K562 (cell line): ENCODE measurements around the gene XPR1. TPM values are rescaled to one million over a fixed set of nuclear protein-coding genes. Genes with fewer than 3 reads are reported as not detected.

Source experiments
- AFF4 ChIP-seq: sonication (generic); formaldehyde crosslinking; IDR thresholded peaks from 2 replicates; pipeline ENCODE4 v1.8.0; 2023; ENCODE audit warnings: mild to moderate bottlenecking, missing genetic modification reagents
- CBX5 ChIP-seq: IDR thresholded peaks from 2 replicates; pipeline ENCODE4 v1.6.1; 2014; ENCODE audit warnings: low read depth, borderline replicate concordance
- CC2D1A ChIP-seq: fragments of 450-650 bp; IDR thresholded peaks from 2 replicates; pipeline ENCODE4 v1.6.1; 2017; ENCODE audit warnings: mild to moderate bottlenecking
- DLX4 ChIP-seq: fragments of 250-450 bp; sonication (Bioruptor Pico); IDR thresholded peaks from 2 replicates; pipeline ENCODE4 v1.6.1; 2021; ENCODE audit warnings: mild to moderate bottlenecking
- FUS ChIP-seq: fragments of 200-400 bp; formaldehyde crosslinking; optimal IDR thresholded peaks from 2 replicates; pipeline ENCODE3; 2017; ENCODE audit warnings: low read depth, low read length
- HDAC2 ChIP-seq: fragments of 450-650 bp; IDR thresholded peaks from 2 replicates; pipeline ENCODE4 v1.6.1; 2016; ENCODE audit warnings: mild to moderate bottlenecking
- HNRNPH1 ChIP-seq: fragments of 200-400 bp; formaldehyde crosslinking; optimal IDR thresholded peaks from 2 replicates; pipeline ENCODE3; 2017; ENCODE audit warnings: low read depth, mild to moderate bottlenecking, low read length, moderate library complexity
- MAFF ChIP-seq: IDR thresholded peaks from 2 replicates; pipeline ENCODE4 v1.6.1; 2012; ENCODE audit warnings: low read length, improper control_type of control experiment
- POLR2G ChIP-seq: fragments of 200-400 bp; formaldehyde crosslinking; IDR thresholded peaks from 2 replicates; pipeline ENCODE4 v1.6.1; 2017; ENCODE audit warnings: low read depth, mild to moderate bottlenecking, antibody characterized with exemption, low read length, moderate library complexity
- RBBP5 ChIP-seq: fragments of 200-600 bp; sonication (generic); IDR thresholded peaks from 2 replicates; pipeline ENCODE4 v1.6.1; 2012; ENCODE audit warnings: borderline replicate concordance, mild to moderate bottlenecking, low read length, control low read depth, inconsistent platforms; ENCODE audit not compliant: insufficient read depth, poor library complexity, severe bottlenecking
- RFX5 ChIP-seq: IDR thresholded peaks from 2 replicates; pipeline ENCODE4 v1.6.1; 2011; ENCODE audit warnings: low read depth, mild to moderate bottlenecking, improper control_type of control experiment, low read length
- RNF219 ChIP-seq: fragments of 250-450 bp; sonication (Bioruptor Pico); IDR thresholded peaks from 2 replicates; pipeline ENCODE4 v1.5.0; 2022; ENCODE audit warnings: mild to moderate bottlenecking
- SMAD2 ChIP-seq: fragments of 150-350 bp; IDR thresholded peaks from 2 replicates; pipeline ENCODE4 v1.6.1; 2014; ENCODE audit warnings: low read depth, mild to moderate bottlenecking, low read length
- THAP12 ChIP-seq: fragments of 250-450 bp; sonication (Bioruptor Pico); IDR thresholded peaks from 2 replicates; pipeline ENCODE4 v1.9.0; 2021; ENCODE audit warnings: mild to moderate bottlenecking, inconsistent platforms
- ZNF124 ChIP-seq: sonication (generic); formaldehyde crosslinking; IDR thresholded peaks from 2 replicates; pipeline ENCODE4 v1.8.1; 2022; ENCODE audit warnings: missing genetic modification reagents
- ZNF280B ChIP-seq: fragments of 250-450 bp; sonication (Bioruptor Pico); IDR thresholded peaks from 2 replicates; pipeline ENCODE4 v1.5.1; 2021; ENCODE audit warnings: mild to moderate bottlenecking
- ZNF511 ChIP-seq: sonication (generic); formaldehyde crosslinking; IDR thresholded peaks from 2 replicates; pipeline ENCODE4 v1.8.0; 2022; ENCODE audit warnings: mild to moderate bottlenecking, missing genetic modification reagents
- ZNF76 ChIP-seq: fragments of 250-450 bp; sonication (Bioruptor Pico); IDR thresholded peaks from 2 replicates; pipeline ENCODE4 v1.4.0; 2020; ENCODE audit warnings: mild to moderate bottlenecking, moderate library complexity, borderline replicate concordance
- polyA plus RNA-seq, 8 experiments: library from polyadenylated mRNA; depleted of rRNA in 4 of 8; stranded (reverse) in 5 of 8; unstranded in 3 of 8; fragments of >200 nt; fragmentation: Nextera tagmentation in 2 of 8; fragmentation: Illumina TruSeq in 1 of 8; extraction: Ambion mirVana in 2 of 8; extraction: Trizol in 1 of 8; gene quantifications; 2 replicates each; pipeline versions ENCODE4 v1.2.1 to v1.2.3, GENCODE V29; 2011 to 2014; ENCODE audit warnings: inconsistent platforms in 1 of 8, missing spikeins in 1 of 8
- total RNA-seq, 7 experiments: library from RNA; depleted of rRNA in 6 of 7; stranded (reverse); fragments of >200 nt in 6 of 7; fragmentation: Illumina TruSeq in 2 of 7; extraction: Trizol in 2 of 7; gene quantifications; 2 replicates each; pipeline versions ENCODE4 v1.2.1 to v1.2.3, GENCODE V29; 2011 to 2021; ENCODE audit warnings: low replicate concordance in 1 of 7

The XPR1 gene
- total and polyA plus RNA-seq, 9 of the 15 experiments (the other 6 are each of a cell fraction or from before 2014, with no cell fraction given), result 3.0 to 66.2 (median 38.6) TPM

GRCh38 chr1:180610556-180611015 lies 21.2 kb upstream of the XPR1 start (continued):
- no peak for TF ChIP-seq ZNF124 (CRISPR knock-in tag)
- no peak; the same call in 1 of the 2 replicates for TF ChIP-seq CC2D1A
- no peak for TF ChIP-seq AFF4 (CRISPR knock-in tag)
- TF ChIP-seq MAFF, result no peak
- no peak for TF ChIP-seq CBX5
- TF ChIP-seq RNF219, result no peak
- TF ChIP-seq HDAC2, result no peak; the same call in 1 of the 2 replicates
- no peak for TF ChIP-seq RBBP5
- TF ChIP-seq POLR2G, result no peak
- TF ChIP-seq FUS, result no peak
- TF ChIP-seq THAP12 (CRISPR knock-in tag), result no peak
- no peak for TF ChIP-seq ZNF511 (CRISPR knock-in tag)
- no peak for TF ChIP-seq ZNF280B
- no peak for TF ChIP-seq DLX4 (CRISPR knock-in tag)
- TF ChIP-seq HNRNPH1, result no peak
- no peak for TF ChIP-seq RFX5
- no peak for TF ChIP-seq SMAD2
- 0 out of 2 replicates have a peak, but pooled peaks have one; percentile 11 for TF ChIP-seq ZNF76 (CRISPR knock-in tag)
